Measurements from ENCODE around the gene CYP2S1. TPM values are rescaled to one million over a fixed set of nuclear protein-coding genes. Genes with fewer than 3 reads are reported as not detected.
A peak's percentile ranks its signal among the peaks of the same experiment; 100 is the strongest.

Gene CYP2S1
- total RNA-seq, 2 donors from 2014 or later, result not detected

DNA sequence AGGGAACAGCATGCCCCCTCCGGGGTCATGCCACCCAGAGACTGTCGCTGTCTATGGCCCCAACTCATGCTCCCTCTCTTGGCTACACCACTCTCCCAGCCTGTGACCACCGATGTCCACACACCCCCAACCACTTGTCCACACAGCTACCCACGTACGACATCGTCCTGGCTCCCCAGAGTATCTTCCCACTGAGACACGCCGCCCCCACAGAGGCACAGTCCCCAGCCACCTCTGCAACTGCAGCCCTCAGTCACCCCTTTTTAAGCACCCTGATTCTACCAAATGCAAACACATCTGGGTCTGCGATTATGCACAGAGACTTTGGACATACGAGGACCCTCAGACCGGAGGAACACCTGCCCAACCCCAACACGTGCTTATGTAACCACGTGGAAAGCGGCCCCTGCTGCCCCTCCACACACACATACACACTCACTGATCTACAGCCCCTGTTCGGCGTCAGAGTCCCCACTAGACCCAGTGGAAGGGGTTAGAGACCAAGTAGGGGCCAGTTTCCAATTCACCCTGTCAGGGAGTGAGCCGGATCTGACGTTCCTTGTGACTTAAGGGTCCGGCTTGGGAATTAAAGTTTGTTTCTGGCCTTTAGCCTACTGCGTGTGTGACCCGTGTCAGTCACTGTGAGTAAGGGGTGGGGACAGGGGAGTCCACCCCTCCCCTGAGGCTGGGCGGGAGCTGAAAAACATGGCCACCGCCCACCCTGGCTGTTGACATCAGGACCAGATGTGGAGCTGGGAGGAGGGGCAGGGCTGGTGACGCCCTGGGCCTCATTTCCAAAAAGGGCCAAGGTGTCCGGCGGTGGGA is 14.1 kb downstream of the CYP2S1 start:
- no peaks in the 10 kb centered on the region for H3K9me3 Mint-ChIP-seq
- no peaks in the 10 kb centered on the region for H3K36me3 Mint-ChIP-seq
- DNase-seq (ENCODE audit: low spot score) (no peak), ATAC-seq (peak in 1 of 2 donors; percentile 26)
- H3K27me3 Mint-ChIP-seq, result no peaks in the 10 kb centered on the region
- no peak overlapping the region for H3K4me3 Mint-ChIP-seq
- no peak overlapping the region for H3K27ac Mint-ChIP-seq
- H3K4me1 Mint-ChIP-seq (ENCODE audit: low read depth in 2 of 2), result peaks cover 8 to 9% of the 10 kb centered on the region in 2 donors

DNA sequence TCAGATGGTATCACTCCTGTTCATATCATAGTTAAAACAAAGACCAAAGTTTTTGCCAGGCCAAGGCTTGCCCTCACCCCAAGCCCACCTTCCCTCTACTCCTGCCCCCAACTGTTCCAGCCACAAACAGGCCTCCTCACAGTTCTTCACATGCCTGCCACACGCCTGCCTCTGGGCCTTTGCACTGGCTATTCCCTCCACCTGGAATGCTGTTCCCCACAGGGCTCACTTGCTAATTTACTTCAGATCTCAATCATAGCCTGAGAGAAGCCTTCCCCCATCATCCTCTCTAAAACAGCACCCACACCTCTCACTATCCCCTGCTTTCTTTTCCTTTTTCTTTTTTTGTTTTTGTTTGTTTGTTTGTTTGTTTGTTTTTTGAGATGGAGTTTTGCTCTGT is 21.1 kb downstream of the CYP2S1 start:
- Mint-ChIP-seq H3K36me3 (no peaks in the 10 kb centered on the region), H3K27me3 (peaks cover 17 to 23% of the 10 kb centered on the region in 2 donors), H3K4me3 (no peak overlapping the region), H3K9me3 (no peaks in the 10 kb centered on the region), H3K4me1 (ENCODE audit: low read depth in 2 of 2) (peaks cover 0 to 3% of the 10 kb centered on the region in 2 donors), H3K27ac (no peak overlapping the region)
- DNase-seq (ENCODE audit: low spot score), result no peak
- ATAC-seq, result no peak

DNA sequence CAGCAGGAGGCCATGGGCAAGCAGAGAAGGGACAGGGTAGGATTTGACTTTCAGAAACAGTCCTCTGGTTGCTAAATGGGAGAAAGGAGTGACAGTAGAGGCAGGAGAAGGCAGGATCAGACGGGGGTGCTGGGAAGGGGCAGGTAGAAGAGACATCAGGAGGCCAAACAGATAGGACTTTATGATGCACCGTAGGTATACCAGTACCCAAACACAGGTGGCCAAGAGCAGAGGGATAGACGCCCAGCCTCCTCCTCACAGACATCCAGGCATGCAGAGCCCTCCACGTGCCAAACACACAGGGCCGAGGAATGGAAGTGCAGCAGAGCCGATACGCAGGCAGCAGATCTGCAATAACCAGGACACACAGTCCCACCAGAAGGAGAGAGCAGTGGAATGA is 24.7 kb downstream of the CYP2S1 start:
- no peak for ATAC-seq

DNA sequence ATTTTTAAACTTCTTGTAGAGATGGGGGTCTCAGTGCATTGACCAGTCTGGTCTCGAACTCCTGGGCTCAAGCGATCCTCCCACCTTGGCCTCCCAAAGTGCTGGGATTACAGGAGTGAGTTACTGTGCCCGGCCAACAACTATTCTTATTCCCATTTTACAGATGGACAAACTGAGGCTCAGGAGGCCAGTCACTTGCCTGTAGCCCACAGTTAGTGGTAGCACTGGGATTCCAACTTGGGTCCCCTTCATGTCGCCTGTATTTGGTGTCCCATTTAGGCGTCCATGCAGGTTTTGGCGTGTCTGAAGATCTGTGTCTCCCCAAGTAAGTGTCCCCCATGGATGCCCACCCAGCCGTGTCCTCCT is 25.2 kb downstream of the CYP2S1 start:
- DNase-seq (ENCODE audit: low spot score) (no peak), ATAC-seq (no peak)
- no peak overlapping the region for H3K4me3 Mint-ChIP-seq
- H3K27ac Mint-ChIP-seq, result no peak overlapping the region
- H3K9me3 Mint-ChIP-seq, result no peaks in the 10 kb centered on the region
- H3K27me3 Mint-ChIP-seq, result peaks cover 36 to 49% of the 10 kb centered on the region in 2 donors
- no peaks in the 10 kb centered on the region for H3K36me3 Mint-ChIP-seq
- peaks cover 0 to 3% of the 10 kb centered on the region in 2 donors for H3K4me1 Mint-ChIP-seq (ENCODE audit: low read depth in 2 of 2)

More for the DNA sequence above, 24.7 kb downstream of the CYP2S1 start:
- peaks cover 32 to 49% of the 10 kb centered on the region in 2 donors for H3K27me3 Mint-ChIP-seq
- peaks cover 0 to 3% of the 10 kb centered on the region in 2 donors for H3K4me1 Mint-ChIP-seq (ENCODE audit: low read depth in 2 of 2)
- no peaks in the 10 kb centered on the region for H3K36me3 Mint-ChIP-seq
- H3K27ac Mint-ChIP-seq, result no peak overlapping the region
- no peak for DNase-seq (ENCODE audit: low spot score)
- H3K4me3 Mint-ChIP-seq, result no peak overlapping the region
- no peaks in the 10 kb centered on the region for H3K9me3 Mint-ChIP-seq

DNA sequence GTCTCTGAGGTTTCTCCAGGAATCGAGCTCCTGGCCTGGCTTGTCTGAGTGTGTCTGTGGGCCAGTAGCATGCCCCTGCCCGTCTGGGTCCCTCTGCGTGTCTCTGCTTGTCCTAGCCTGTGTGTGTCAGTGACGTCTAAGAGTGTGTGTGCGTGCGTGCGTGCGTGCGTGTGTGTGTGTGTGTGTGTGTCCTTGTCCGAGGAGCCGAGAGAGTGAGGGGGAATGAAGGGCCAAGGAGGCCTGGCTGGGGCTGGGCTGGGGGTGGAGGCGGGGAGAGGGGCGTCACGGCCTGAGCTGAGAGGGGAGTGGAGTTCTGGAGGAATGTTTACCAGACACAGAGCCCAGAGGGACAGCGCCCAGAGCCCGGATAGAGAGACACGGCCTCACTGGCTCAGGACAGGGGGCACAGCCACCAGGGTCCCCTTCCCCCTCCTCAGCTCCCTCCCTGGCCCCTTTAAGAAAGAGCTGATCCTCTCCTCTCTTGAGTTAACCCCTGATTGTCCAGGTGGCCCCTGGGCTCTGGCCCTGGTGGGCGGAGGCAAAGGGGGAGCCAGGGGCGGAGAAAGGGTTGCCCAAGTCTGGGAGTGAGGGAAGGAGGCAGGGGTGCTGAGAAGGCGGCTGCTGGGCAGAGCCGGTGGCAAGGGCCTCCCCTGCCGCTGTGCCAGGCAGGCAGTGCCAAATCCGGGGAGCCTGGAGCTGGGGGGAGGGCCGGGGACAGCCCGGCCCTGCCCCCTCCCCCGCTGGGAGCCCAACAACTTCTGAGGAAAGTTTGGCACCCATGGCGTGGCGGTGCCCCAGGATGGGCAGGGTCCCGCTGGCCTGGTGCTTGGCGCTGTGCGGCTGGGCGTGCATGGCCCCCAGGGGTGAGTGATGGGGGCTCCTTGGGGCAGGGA is 25.8 kb downstream of the CYP2S1 start, which contains the start of gene AXL:
AXL (plus strand) TSS at position 609 of the 893 bp plus-strand sequence; CDS start at position 779, 170 bp downstream.
- Mint-ChIP-seq H3K27ac (no peak within 1 kb of the TSS), H3K27me3 (peaks cover 38 to 53% of the 10 kb centered on the region in 2 donors), H3K36me3 (no peaks in the 10 kb centered on the region), H3K9me3 (no peaks in the 10 kb centered on the region), H3K4me3 (no peak within 1 kb of the TSS), H3K4me1 (ENCODE audit: low read depth in 2 of 2) (peaks cover 0 to 3% of the 10 kb centered on the region in 2 donors)
- DNase-seq (ENCODE audit: low spot score) (no peak), ATAC-seq (no peak)

DNA sequence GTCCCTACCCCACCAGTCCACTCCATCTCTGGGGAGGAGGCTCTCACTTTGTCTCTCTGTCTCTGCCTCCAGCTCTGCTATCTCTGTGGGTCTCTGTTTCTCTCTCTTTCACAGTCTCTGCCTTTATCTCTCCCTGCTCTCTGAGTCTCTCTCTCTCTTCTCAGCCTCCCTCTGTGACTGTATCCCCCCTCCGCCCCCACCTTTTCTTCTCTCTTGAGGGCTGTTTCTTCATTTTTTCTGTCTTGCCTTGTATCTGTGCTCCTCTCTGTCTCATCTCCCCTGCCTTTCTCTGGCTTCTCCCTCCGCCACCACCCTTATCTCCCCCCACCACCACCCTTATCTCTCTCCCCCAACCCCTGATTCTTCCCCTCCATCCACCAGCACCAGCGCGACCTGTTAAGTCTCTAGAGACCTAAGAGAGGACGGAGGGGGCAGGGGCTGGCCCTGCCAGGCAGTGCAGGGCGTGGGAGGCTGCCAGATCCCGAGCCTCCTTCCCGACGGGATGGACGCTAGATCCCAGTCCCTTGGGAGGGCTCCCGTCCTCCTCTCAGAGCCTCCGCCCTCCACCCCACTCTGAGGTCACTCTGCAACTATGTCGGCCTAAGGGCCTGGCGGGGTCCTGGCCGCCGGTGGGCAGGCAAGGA is 27.0 kb downstream of the CYP2S1 start:
- H3K27me3 Mint-ChIP-seq, result peaks cover 38 to 56% of the 10 kb centered on the region in 2 donors
- no peaks in the 10 kb centered on the region for H3K36me3 Mint-ChIP-seq
- ATAC-seq (no peak), DNase-seq (ENCODE audit: low spot score) (no peak)
- H3K9me3 Mint-ChIP-seq, result no peaks in the 10 kb centered on the region
- H3K4me3 Mint-ChIP-seq, result no peak overlapping the region
- H3K27ac Mint-ChIP-seq, result no peak overlapping the region
- peaks cover 0 to 3% of the 10 kb centered on the region in 2 donors for H3K4me1 Mint-ChIP-seq (ENCODE audit: low read depth in 2 of 2)

DNA sequence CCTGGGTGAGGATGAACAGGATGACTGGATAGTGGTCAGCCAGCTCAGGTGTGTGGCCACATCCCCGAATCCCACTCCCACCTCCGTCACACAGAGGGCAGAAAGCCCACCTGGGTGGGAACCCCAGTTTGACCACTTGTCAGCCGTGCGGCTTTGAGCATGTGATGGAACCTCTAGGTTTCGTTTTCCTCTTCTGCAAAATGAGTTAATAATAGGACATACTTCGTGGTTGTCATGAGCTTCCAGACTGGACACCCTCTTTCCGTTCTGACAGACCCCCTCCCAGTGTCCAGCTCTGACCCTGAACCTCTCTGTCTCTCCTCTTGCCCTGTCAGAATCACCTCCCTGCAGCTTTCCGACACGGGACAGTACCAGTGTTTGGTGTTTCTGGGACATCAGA is 27.8 kb downstream of the CYP2S1 start:
- H3K27me3 Mint-ChIP-seq, result peaks cover 43 to 62% of the 10 kb centered on the region in 2 donors
- DNase-seq (ENCODE audit: low spot score), result no peak
- no peak overlapping the region for H3K27ac Mint-ChIP-seq
- H3K4me3 Mint-ChIP-seq, result no peak overlapping the region
- no peaks in the 10 kb centered on the region for H3K36me3 Mint-ChIP-seq
- H3K4me1 Mint-ChIP-seq (ENCODE audit: low read depth in 2 of 2), result peaks cover 5 to 7% of the 10 kb centered on the region in 2 donors
- no peak for ATAC-seq
- H3K9me3 Mint-ChIP-seq, result no peaks in the 10 kb centered on the region

DNA sequence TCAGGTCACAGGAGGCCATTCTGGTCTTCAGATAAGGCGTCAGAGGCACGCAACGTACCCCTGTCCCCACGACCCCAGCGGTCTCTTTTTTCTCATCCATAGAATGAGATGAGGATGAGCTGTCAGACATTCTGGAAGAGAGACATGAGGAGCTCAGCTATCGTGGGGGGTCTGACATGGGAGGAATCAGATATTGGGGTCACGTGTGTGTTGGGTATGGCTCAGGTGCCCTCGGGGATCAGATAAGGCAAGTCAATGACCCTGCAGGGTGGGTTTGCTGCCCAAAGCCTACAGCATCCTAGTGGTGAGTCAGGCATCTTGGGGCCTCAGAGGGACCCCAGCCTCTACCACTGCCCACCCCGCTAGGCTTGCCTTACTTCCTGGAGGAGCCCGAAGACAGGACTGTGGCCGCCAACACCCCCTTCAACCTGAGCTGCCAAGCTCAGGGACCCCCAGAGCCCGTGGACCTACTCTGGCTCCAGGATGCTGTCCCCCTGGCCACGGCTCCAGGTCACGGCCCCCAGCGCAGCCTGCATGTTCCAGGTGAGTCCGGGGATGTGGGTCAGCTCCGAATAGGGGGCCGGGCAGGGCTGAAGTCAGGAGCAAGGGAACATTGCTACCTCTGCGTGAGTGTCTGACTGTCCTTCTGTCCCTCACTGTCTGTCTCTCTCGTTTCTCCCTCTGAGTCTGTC is 28.6 kb downstream of the CYP2S1 start:
- Mint-ChIP-seq H3K27me3 (peaks cover 40 to 61% of the 10 kb centered on the region in 2 donors), H3K9me3 (no peaks in the 10 kb centered on the region), H3K4me3 (no peak overlapping the region), H3K36me3 (no peaks in the 10 kb centered on the region), H3K4me1 (ENCODE audit: low read depth in 2 of 2) (peaks cover 5 to 10% of the 10 kb centered on the region in 2 donors), H3K27ac (no peak overlapping the region)
- no peak for DNase-seq (ENCODE audit: low spot score)
- ATAC-seq, result no peak

DNA sequence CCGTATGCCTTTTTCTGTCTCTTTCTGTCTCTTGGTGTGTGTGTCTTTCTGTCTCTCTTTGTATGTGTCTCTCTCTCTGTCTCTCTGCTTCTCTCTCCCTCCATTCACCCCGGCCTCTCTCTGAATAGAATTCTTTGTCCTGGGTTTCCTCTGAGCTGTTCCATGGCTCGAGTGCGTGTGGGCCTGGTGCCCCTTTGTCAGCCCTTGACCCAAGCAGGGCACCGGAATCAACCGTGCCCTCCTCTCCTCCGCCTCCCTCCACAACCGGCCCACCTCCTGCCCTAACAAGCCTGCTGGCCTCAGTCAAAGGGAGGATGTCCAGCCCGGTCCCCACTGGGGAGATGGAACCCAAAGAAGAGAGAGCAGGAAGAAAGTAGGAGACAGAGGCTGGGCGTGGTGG is 29.2 kb downstream of the CYP2S1 start:
- DNase-seq (ENCODE audit: low spot score) (no peak), ATAC-seq (no peak)
- no peak overlapping the region for H3K27ac Mint-ChIP-seq
- H3K27me3 Mint-ChIP-seq, result peaks cover 36 to 55% of the 10 kb centered on the region in 2 donors
- H3K4me3 Mint-ChIP-seq, result no peak overlapping the region
- no peaks in the 10 kb centered on the region for H3K9me3 Mint-ChIP-seq
- no peaks in the 10 kb centered on the region for H3K36me3 Mint-ChIP-seq
- peaks cover 5 to 10% of the 10 kb centered on the region in 2 donors for H3K4me1 Mint-ChIP-seq (ENCODE audit: low read depth in 2 of 2)

DNA sequence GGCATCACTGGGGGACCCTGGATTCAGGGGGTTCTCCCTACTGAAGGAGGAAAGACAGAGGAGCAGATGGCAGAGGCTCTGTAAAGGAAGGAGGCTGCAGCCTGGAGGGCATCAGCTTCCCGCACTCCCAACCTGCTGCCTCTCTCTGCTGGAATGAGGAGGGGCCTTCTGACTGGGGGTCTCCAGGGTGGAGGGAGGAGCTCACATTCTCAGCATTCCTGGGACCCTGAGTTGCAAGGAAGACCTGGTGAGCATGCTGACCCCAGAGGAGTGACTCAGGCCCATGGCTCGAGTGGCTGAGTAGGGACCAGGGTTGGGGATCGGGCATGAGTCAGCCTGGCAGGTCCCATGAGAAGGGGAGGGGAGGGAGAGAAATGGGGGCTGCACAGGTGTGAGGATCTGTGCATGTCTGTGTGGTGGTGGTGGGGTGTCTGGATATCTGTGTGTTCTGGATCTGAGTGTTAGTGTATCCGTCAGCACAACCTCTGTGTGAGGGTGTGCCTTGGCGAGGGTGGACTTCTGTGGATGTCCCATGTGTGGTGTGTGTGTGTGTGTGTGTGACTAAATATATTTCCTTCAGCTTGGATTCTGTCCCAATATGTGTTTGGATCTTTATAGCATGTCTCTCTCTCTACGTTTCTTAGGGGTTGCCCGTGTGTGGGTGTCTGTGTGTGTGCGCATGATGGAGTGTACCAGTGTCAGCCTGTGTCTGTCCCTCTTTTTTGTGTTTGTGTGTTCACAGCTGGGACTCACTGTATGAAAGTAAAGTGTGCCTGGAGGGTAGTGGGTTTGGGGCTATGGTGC is 30.6 kb downstream of the CYP2S1 start:
- Mint-ChIP-seq H3K27me3 (peaks cover 31 to 44% of the 10 kb centered on the region in 2 donors), H3K27ac (no peak overlapping the region), H3K4me1 (ENCODE audit: low read depth in 2 of 2) (peaks cover 5 to 7% of the 10 kb centered on the region in 2 donors), H3K36me3 (no peaks in the 10 kb centered on the region), H3K9me3 (no peaks in the 10 kb centered on the region), H3K4me3 (no peak overlapping the region)
- ATAC-seq, result peak in 1 of 2 donors; percentile 21
- DNase-seq (ENCODE audit: low spot score), result no peak

DNA sequence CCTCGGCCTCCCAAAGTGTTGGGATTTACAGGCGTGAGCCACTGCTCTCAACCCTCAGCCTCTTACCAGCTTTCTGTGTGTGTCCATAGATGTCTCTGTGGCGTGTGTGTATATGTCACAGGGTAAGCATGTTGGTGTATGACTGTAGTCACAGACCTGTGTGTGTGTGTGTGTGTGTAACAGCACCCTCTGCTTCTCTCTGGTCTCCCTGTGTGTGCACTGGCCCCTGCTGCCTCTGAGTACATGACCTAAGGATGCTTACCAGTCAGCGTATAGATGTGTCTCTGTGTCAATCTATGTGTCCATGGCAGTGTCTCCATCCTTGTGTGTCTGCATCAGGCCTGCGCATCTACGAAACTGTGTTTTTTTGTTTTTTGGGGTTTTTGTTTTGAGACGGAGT is 31.6 kb downstream of the CYP2S1 start:
- Mint-ChIP-seq H3K27ac (no peak overlapping the region), H3K4me1 (ENCODE audit: low read depth in 2 of 2) (peaks cover 5 to 6% of the 10 kb centered on the region in 2 donors), H3K36me3 (no peaks in the 10 kb centered on the region), H3K4me3 (no peak overlapping the region), H3K27me3 (peaks cover 24 to 34% of the 10 kb centered on the region in 2 donors), H3K9me3 (no peaks in the 10 kb centered on the region)
- no peak for DNase-seq (ENCODE audit: low spot score)
- no peak for ATAC-seq

DNA sequence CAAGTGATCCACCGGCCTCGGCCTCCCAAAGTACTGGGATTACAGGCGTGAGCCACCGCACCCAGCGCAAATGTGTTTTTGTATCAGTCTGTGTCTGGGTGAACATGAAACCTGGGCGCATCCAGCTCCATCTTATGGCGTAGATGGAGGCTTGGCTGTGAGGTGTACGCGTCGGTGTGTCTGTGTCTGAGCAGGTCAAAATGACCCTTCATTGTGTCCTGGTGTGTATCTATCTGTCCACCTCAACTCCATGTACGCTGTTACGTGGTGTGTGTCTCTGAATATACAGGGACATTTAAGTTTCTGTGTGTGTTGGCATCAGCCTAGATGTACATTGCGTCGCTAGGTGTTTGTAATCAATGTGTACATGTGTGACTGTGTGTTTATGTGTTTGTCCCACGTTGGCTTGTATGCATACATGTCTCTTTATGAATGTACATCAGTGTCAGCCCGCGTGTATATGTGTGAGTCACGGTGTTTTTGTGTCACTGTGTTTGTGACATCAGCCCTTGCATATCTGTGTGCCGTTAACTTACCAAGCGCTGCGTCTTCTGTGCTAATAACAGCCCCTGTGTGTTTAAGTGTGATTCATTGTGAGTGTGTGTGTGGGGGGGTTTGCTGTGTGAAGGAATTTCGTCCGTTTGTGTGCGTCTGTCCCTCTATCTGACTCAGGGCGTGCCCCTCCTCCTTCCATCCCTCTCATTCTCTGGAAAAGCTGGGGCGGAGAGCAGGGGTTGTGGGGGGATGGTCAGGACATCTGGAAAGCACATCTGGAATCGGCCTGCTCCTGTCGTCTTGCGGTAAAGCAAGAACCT is 32.4 kb downstream of the CYP2S1 start:
- Mint-ChIP-seq H3K4me3 (peak overlapping the region; percentile 80), H3K27me3 (peaks cover 20 to 27% of the 10 kb centered on the region in 2 donors), H3K4me1 (ENCODE audit: low read depth in 2 of 2) (peaks cover 5 to 6% of the 10 kb centered on the region in 2 donors), H3K27ac (peak overlapping the region in 1 of 2 donors; percentile 34), H3K36me3 (no peaks in the 10 kb centered on the region), H3K9me3 (no peaks in the 10 kb centered on the region)
- ATAC-seq, result no peak
- DNase-seq (ENCODE audit: low spot score), result no peak

Data from natural killer cell treated with Interleukin-12 subunit alpha and Interleukin-12 subunit beta and Interleukin-15 and Interleukin-18, amount 100 ng/mL, for 72 hours (primary cell).